H1 (cell line): Measurements from ENCODE around the gene EWSR1. TPM values are rescaled to one million over a fixed set of nuclear protein-coding genes. Genes with fewer than 3 reads are reported as not detected.

Experiments used
- CTCF ChIA-PET: fragments of 300-600 bp; sonication (Branson Sonifier 250); formaldehyde crosslinking; loops from one replicate; lab custom pipeline; 2021; ENCODE audit not compliant: partially characterized antibody; lab: Charles Lee
- POLR2A ChIA-PET: fragments of 300-600 bp; sonication (Branson Sonifier 250); formaldehyde crosslinking; loops from one replicate; lab custom pipeline; 2021; ENCODE audit warnings: inconsistent platforms; ENCODE audit not compliant: partially characterized antibody; lab: Charles Lee
- DNase-seq, 2 experiments: peaks; one replicate each; pipeline versions ENCODE4 v3.0.0 to v3.0.0-alpha.2; 2010 to 2022; ENCODE audit warnings: low spot score in 2 of 2, low read depth in 1 of 2, mixed read lengths in 1 of 2
- FAIRE-seq: peaks from 2 replicates; lab custom pipeline; 2011; peaks lifted over from hg19 to GRCh38; lab: Jason Lieb, UNC
- H2AFZ ChIP-seq: 2 replicates; pipeline ENCODE4 v1.8.1; 2012; ENCODE audit warnings: low read length, inconsistent platforms
- H2AK5ac ChIP-seq: 2 replicates; pipeline ENCODE4 v1.6.1; 2013; ENCODE audit warnings: low read depth, low read length
- H2BK120ac ChIP-seq: replicated peaks from 2 replicates; pipeline ENCODE3; 2013; ENCODE audit warnings: low read depth, low read length, inconsistent platforms
- H2BK12ac ChIP-seq: 2 replicates; pipeline ENCODE4 v1.6.1; 2013; ENCODE audit warnings: low read depth, low read length
- H2BK15ac ChIP-seq: 2 replicates; pipeline ENCODE4 v1.6.1; 2013; ENCODE audit warnings: low read length
- H2BK20ac ChIP-seq: 2 replicates; pipeline ENCODE4 v1.6.1; 2013; ENCODE audit warnings: low read length
- H2BK5ac ChIP-seq: 2 replicates; pipeline ENCODE4 v1.6.1; 2013; ENCODE audit warnings: low read depth, low read length
- H3K14ac ChIP-seq: 2 replicates; pipeline ENCODE4 v1.6.1; 2013; ENCODE audit warnings: inconsistent platforms; ENCODE audit not compliant: insufficient read length
- H3K18ac ChIP-seq: 2 replicates; pipeline ENCODE4 v1.6.1; 2013; ENCODE audit warnings: low read length; ENCODE audit errors: extremely low read depth
- H3K23ac ChIP-seq: 2 replicates; pipeline ENCODE4 v1.6.1; 2013; ENCODE audit warnings: inconsistent platforms; ENCODE audit not compliant: insufficient read length
- H3K23me2 ChIP-seq: 2 replicates; pipeline ENCODE4 v1.6.1; 2013; ENCODE audit warnings: low read depth, low read length
- H3K27ac ChIP-seq: 2 replicates; pipeline ENCODE4 v1.6.1; 2011; ENCODE audit warnings: low read depth, low read length, inconsistent platforms
- H3K27me3 ChIP-seq, 4 experiments: replicated peaks in 1 of 4; 1 replicate in 1 of 4; 2 replicates in 3 of 4; pipeline versions ENCODE4 v1.6.1 to v1.8.1; 2011 to 2013; ENCODE audit warnings: low read length in 3 of 4, mild to moderate bottlenecking in 3 of 4, inconsistent platforms in 2 of 4, mixed read lengths in 2 of 4, moderate library complexity in 1 of 4; ENCODE audit not compliant: control insufficient read depth in 3 of 4, insufficient read depth in 3 of 4; ENCODE audit errors: extremely low read depth in 1 of 4
- H3K36me3 ChIP-seq, 4 experiments: 2 replicates each; pipeline versions ENCODE4 v1.6.1 to v1.8.1; 2011 to 2013; ENCODE audit warnings: mild to moderate bottlenecking in 4 of 4, low read length in 3 of 4, moderate library complexity in 2 of 4, control low read depth in 1 of 4, inconsistent platforms in 1 of 4; ENCODE audit not compliant: insufficient read depth in 4 of 4, control insufficient read depth in 2 of 4
- H3K4ac ChIP-seq: replicated peaks from 2 replicates; pipeline ENCODE3; 2013; ENCODE audit warnings: low read length, low read depth, mixed read lengths, inconsistent platforms; ENCODE audit not compliant: insufficient read length
- H3K4me1 ChIP-seq, 4 experiments: replicated peaks in 1 of 4; 1 replicate in 1 of 4; 2 replicates in 3 of 4; pipeline versions ENCODE4 v1.6.1 to v1.8.1; 2011 to 2013; ENCODE audit warnings: low read length in 3 of 4, inconsistent platforms in 2 of 4, mixed read lengths in 1 of 4; ENCODE audit not compliant: insufficient read depth in 4 of 4, control insufficient read depth in 3 of 4
- H3K4me2 ChIP-seq, 2 experiments: 2 replicates each; pipeline versions ENCODE4 v1.6.1 to v1.8.1; 2011 to 2013; ENCODE audit warnings: low read depth in 2 of 2, low read length in 2 of 2, control low read depth in 1 of 2, inconsistent platforms in 1 of 2, mild to moderate bottlenecking in 1 of 2; ENCODE audit not compliant: insufficient read depth in 1 of 2
- H3K4me3 ChIP-seq, 4 experiments: fragments of 200-600, 300-600 bp in 1 of 4; sonication (generic), shearing (Covaris generic), sonication (Bioruptor Twin) in 1 of 4; 2 replicates each; pipeline versions ENCODE4 v1.5.1 to v1.8.1; 2011 to 2016; ENCODE audit warnings: low read length in 4 of 4, low read depth in 3 of 4, control low read depth in 2 of 4, inconsistent platforms in 2 of 4, mild to moderate bottlenecking in 2 of 4, mixed read lengths in 1 of 4, moderate library complexity in 1 of 4; ENCODE audit not compliant: insufficient read depth in 2 of 4; ENCODE audit errors: extremely low read depth in 1 of 4
- H3K56ac ChIP-seq: replicated peaks from 2 replicates; pipeline ENCODE3; 2013; ENCODE audit warnings: low read depth, mild to moderate bottlenecking, mixed read lengths, low read length, inconsistent platforms; ENCODE audit not compliant: insufficient read length
- H3K79me1 ChIP-seq: 2 replicates; pipeline ENCODE4 v1.6.1; 2013; ENCODE audit warnings: low read depth, low read length, control low read depth
- H3K79me2 ChIP-seq, 2 experiments: 2 replicates each; pipeline versions ENCODE4 v1.6.1 to v1.8.1; 2012 to 2013; ENCODE audit warnings: low read length in 2 of 2, mild to moderate bottlenecking in 2 of 2, inconsistent platforms in 1 of 2; ENCODE audit not compliant: insufficient read depth in 2 of 2, control insufficient read depth in 1 of 2
- H3K9ac ChIP-seq, 4 experiments: replicated peaks in 1 of 4; 1 replicate in 1 of 4; 2 replicates in 3 of 4; pipeline versions ENCODE4 v1.6.1 to v1.8.1; 2011 to 2013; ENCODE audit warnings: low read depth in 3 of 4, low read length in 3 of 4, control low read depth in 2 of 4, mild to moderate bottlenecking in 2 of 4, moderate library complexity in 2 of 4, inconsistent platforms in 1 of 4; ENCODE audit errors: extremely low read depth in 1 of 4
- H3K9me3 ChIP-seq, 2 experiments: 2 replicates each; pipeline versions ENCODE4 v1.6.1 to v1.8.1; 2012 to 2013; ENCODE audit warnings: mild to moderate bottlenecking in 2 of 2, moderate library complexity in 2 of 2, control low read depth in 1 of 2, inconsistent platforms in 1 of 2, low read depth in 1 of 2, low read length in 1 of 2, mixed read lengths in 1 of 2; ENCODE audit not compliant: insufficient read depth in 2 of 2
- H4K20me1 ChIP-seq, 2 experiments: replicated peaks in 1 of 2; 2 replicates each; pipeline versions ENCODE3 to v1.8.1; 2011 to 2013; ENCODE audit warnings: inconsistent platforms in 2 of 2, low read length in 2 of 2, mild to moderate bottlenecking in 1 of 2; ENCODE audit not compliant: insufficient read depth in 2 of 2, control insufficient read depth in 1 of 2
- H4K5ac ChIP-seq: 2 replicates; pipeline ENCODE4 v1.6.1; 2013; ENCODE audit warnings: low read length, low read depth, mixed read lengths, inconsistent platforms; ENCODE audit not compliant: insufficient read length
- H4K8ac ChIP-seq: 2 replicates; pipeline ENCODE4 v1.8.0; 2013; ENCODE audit warnings: mild to moderate bottlenecking, moderate library complexity, low read length, inconsistent platforms; ENCODE audit not compliant: insufficient read depth; ENCODE audit errors: extremely low read depth
- H4K91ac ChIP-seq: replicated peaks from 2 replicates; pipeline ENCODE3; 2013; ENCODE audit warnings: low read length, mixed read lengths, inconsistent platforms; ENCODE audit not compliant: insufficient read length
- ZNF274 ChIP-seq: IDR thresholded peaks from 2 replicates; pipeline ENCODE4 v1.7.0; 2012; ENCODE audit warnings: low read length, borderline replicate concordance; ENCODE audit errors: extremely low read depth
- WGBS, 2 experiments: shearing (Covaris generic) in 1 of 2; methylation state at CpG; one replicate each; pipeline versions ENCODE4 v1.1.6 to v1.1.7; 2013 to 2015; ENCODE audit warnings: low lambda C conversion rate in 2 of 2, mixed read lengths in 2 of 2, inconsistent platforms in 1 of 2, low coverage in 1 of 2, missing lambda C conversion rate in 1 of 2; ENCODE audit not compliant: insufficient replicate concordance in 2 of 2, insufficient coverage in 1 of 2, insufficient read length in 1 of 2; ENCODE audit errors: extremely low coverage in 1 of 2, missing lambda C conversion rate in 1 of 2; 5-methylcytosine and 5-hydroxymethylcytosine counted together
- polyA plus RNA-seq, 7 experiments: library from polyadenylated mRNA; depleted of rRNA in 3 of 7; stranded (reverse) in 5 of 7; unstranded in 2 of 7; fragments of >200 nt in 5 of 7; fragments of 200-250 nt in 2 of 7; gene quantifications; 1 replicate in 5 of 7; 2 replicates in 1 of 7; 4 replicates in 1 of 7; pipeline versions ENCODE4 v1.2.1 to v1.2.3, GENCODE V29; 2011 to 2013; ENCODE audit warnings: missing spikeins in 2 of 7, mixed read lengths in 2 of 7
- total RNA-seq: library from RNA; stranded (reverse); fragmentation: NEBNext Ultra II Directional; extraction: Animal tissue kit (Norgen Biotek cat#: 25700); gene quantifications from 2 replicates; pipeline ENCODE4 v1.2.1, GENCODE V29; 2021

Gene EWSR1
- total and polyA plus RNA-seq, 2 of the 8 experiments (the other 6 are each of a cell fraction or from before 2014, with no cell fraction given) = 387 to 930 TPM

- no peak overlapping the region for H2AFZ ChIP-seq
- H3K56ac ChIP-seq = no peak overlapping the region
- H2BK12ac ChIP-seq = no peak overlapping the region
- H3K36me3 ChIP-seq = peaks cover 4 to 13% (median 11%) of the 10 kb centered on the region in 4 experiments; a peak in 7 of 8 replicates
- POLR2A ChIA-PET = interaction anchor here (1.1 kb wide), 1 partner anchor 50 kb away, joined by 3 read pairs; no protein-coding TSS in a partner anchor
- H2BK5ac ChIP-seq = no peak overlapping the region
- no peak overlapping the region for H2BK20ac ChIP-seq
- no peak overlapping the region for H4K8ac ChIP-seq
- H2BK15ac ChIP-seq = no peak overlapping the region
- DNase-seq (no peak), FAIRE-seq (no peak)
- H3K27ac ChIP-seq = no peak overlapping the region
- H3K79me2 ChIP-seq = no peaks in the 10 kb centered on the region
- no peak overlapping the region for H3K14ac ChIP-seq
- H4K5ac ChIP-seq = no peak overlapping the region
- no peak overlapping the region for H2AK5ac ChIP-seq
- H3K4me1 ChIP-seq = no peaks in the 10 kb centered on the region; a peak in 1 of 7 replicates
- peaks cover 3 to 6% of the 10 kb centered on the region in 2 experiments for H4K20me1 ChIP-seq
- CTCF ChIA-PET = interaction anchor here (1.2 kb wide), 2 partner anchors 21 to 24 kb away, joined by 3 to 4 read pairs; no protein-coding TSS in a partner anchor
- no peak overlapping the region for H3K4me3 ChIP-seq
- H3K4me2 ChIP-seq = no peak overlapping the region
- TF ChIP-seq ZNF274 = no peak
- no peak overlapping the region for H3K9ac ChIP-seq
- H3K18ac ChIP-seq = no peak overlapping the region
- H3K9me3 ChIP-seq = no peaks in the 10 kb centered on the region
- no peak overlapping the region for H2BK120ac ChIP-seq
- WGBS, 2 experiments = 92% methylated on average over 11 of the region's 11 CpGs; no CpG with 5 or more reads in 1 of the 2 experiments
- no peaks in the 10 kb centered on the region for H3K79me1 ChIP-seq
- no peak overlapping the region for H3K23ac ChIP-seq
- H3K4ac ChIP-seq = no peak overlapping the region
- no peaks in the 10 kb centered on the region for H3K23me2 ChIP-seq
- H4K91ac ChIP-seq = no peak overlapping the region
- no peaks in the 10 kb centered on the region for H3K27me3 ChIP-seq
Measured at GRCh38 chr22:29329581-29329980, 61.5 kb downstream of the EWSR1 start.
